ENCODE results near the gene NT5DC3. TPM values are rescaled to one million over a fixed set of nuclear protein-coding genes. Genes with fewer than 3 reads are reported as not detected.

NT5DC3 gene
- total and polyA plus RNA-seq, 9 of the 15 experiments (the other 6 are each of a cell fraction or from before 2014, with no cell fraction given), result 6.3 to 33.5 (median 24.5) TPM

DNA sequence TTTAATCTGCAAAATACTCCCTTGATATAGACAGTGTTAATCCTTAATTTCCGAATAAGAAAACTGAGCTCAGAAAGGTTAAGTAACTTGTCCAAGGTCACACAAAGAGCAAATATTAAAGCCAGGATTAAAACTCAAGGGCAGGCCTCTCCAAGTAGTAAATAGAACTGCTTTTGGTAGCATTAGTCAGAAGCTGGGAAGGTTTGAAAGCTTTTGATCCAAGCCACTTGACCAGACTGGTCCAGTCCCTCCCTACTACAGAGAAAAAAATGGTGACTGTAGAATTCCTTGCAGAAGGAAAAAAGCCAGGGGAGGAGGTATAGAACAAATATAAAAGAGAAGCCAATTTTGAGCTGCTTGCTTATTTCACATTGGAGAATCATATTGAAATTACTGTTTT, 111.5 kb downstream of the NT5DC3 start:
- in situ Hi-C loops (cut with MboI), result no loop called here
- FAIRE-seq, result no peak
- TF ChIP-seq SOX6 (IDR thresholded peaks at IDR 0.05), result no peak
- TF ChIP-seq ZNF134 (CRISPR knock-in tag; conservative IDR thresholded peaks at IDR 0.05), result no peak
- no peak for TF ChIP-seq RBM22 (IDR thresholded peaks at IDR 0.05; ENCODE audit: low read depth, low read length, poor library complexity, severe bottlenecking)
- TF ChIP-seq CEBPG (CRISPR knock-in tag; IDR thresholded peaks at IDR 0.05), result no peak
- no peak for TF ChIP-seq CEBPG (tag; conservative IDR thresholded peaks at IDR 0.05 in 1 of 2, IDR thresholded peaks at IDR 0.05 in 1 of 2)
- no peak for TF ChIP-seq C11orf30 (IDR thresholded peaks at IDR 0.05; ENCODE audit: low read depth)
- TF ChIP-seq UBTF (IDR thresholded peaks at IDR 0.05; ENCODE audit: borderline replicate concordance in 1 of 2, low read depth in 2 of 2, low read length in 2 of 2), result no peak
- no peak for TF ChIP-seq ZNF232 (CRISPR knock-in tag; IDR thresholded peaks at IDR 0.05)
- no peak for TF ChIP-seq RBFOX2 (IDR thresholded peaks at IDR 0.05; ENCODE audit: low read depth, low read length)
- no peak for TF ChIP-seq ZNF316 (IDR thresholded peaks at IDR 0.05)
- no peak for TF ChIP-seq NELFE (IDR thresholded peaks at IDR 0.05; ENCODE audit: insufficient read depth, insufficient read length)
- no peak for TF ChIP-seq ZNF217 (CRISPR knock-in tag; IDR thresholded peaks at IDR 0.05)
- no peak for TF ChIP-seq ZNF436 (CRISPR knock-in tag; IDR thresholded peaks at IDR 0.05)
- no peak for TF ChIP-seq MYBL2 (IDR thresholded peaks at IDR 0.05; ENCODE audit: low read depth)
- no peak for TF ChIP-seq MYBL2 (CRISPR knock-in tag; IDR thresholded peaks at IDR 0.05; ENCODE audit: borderline replicate concordance)
- TF ChIP-seq, protein P1, sequence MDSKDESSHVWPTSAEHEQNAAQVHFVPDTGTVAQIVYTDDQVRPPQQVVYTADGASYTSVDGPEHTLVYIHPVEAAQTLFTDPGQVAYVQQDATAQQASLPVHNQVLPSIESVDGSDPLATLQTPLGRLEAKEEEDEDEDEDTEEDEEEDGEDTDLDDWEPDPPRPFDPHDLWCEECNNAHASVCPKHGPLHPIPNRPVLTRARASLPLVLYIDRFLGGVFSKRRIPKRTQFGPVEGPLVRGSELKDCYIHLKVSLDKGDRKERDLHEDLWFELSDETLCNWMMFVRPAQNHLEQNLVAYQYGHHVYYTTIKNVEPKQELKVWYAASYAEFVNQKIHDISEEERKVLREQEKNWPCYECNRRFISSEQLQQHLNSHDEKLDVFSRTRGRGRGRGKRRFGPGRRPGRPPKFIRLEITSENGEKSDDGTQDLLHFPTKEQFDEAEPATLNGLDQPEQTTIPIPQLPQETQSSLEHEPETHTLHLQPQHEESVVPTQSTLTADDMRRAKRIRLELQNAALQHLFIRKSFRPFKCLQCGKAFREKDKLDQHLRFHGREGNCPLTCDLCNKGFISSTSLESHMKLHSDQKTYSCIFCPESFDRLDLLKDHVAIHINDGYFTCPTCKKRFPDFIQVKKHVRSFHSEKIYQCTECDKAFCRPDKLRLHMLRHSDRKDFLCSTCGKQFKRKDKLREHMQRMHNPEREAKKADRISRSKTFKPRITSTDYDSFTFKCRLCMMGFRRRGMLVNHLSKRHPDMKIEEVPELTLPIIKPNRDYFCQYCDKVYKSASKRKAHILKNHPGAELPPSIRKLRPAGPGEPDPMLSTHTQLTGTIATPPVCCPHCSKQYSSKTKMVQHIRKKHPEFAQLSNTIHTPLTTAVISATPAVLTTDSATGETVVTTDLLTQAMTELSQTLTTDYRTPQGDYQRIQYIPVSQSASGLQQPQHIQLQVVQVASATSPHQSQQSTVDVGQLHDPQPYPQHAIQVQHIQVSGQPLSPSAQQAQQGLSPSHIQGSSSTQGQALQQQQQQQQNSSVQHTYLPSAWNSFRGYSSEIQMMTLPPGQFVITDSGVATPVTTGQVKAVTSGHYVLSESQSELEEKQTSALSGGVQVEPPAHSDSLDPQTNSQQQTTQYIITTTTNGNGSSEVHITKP (IDR thresholded peaks at IDR 0.05; ENCODE audit: partially characterized antibody), result no peak
- no peak for TF ChIP-seq CREB5 (CRISPR knock-in tag; IDR thresholded peaks at IDR 0.05)
- Histone ChIP-seq H3K4me2 (ENCODE audit: insufficient read depth, low read length) (no peak overlapping the region), H3K36me3 (ENCODE audit: control insufficient read depth, insufficient read depth, low read length) (no peaks in the 10 kb centered on the region), H3K27ac (ENCODE audit: extremely low read depth, low read depth, low read length) (no peak overlapping the region), H3K27me3 (ENCODE audit: control insufficient read depth in 2 of 2, insufficient read depth in 2 of 2, low read length in 2 of 2) (peaks cover 0 to 15% of the 10 kb centered on the region in 2 experiments; a peak in 3 of 5 replicates), H3K79me2 (ENCODE audit: control insufficient read depth, insufficient read depth, low read length) (no peaks in the 10 kb centered on the region), H2AFZ (ENCODE audit: low read depth, low read length) (no peak overlapping the region), H3K4me3 (no peak overlapping the region), H3K9me1 (ENCODE audit: control insufficient read depth, insufficient read depth, low read length) (no peaks in the 10 kb centered on the region), H4K20me1 (replicated peaks; ENCODE audit: control insufficient read depth, insufficient read depth, low read length) (no peaks in the 10 kb centered on the region), H3K4me1 (replicated peaks in 1 of 2; ENCODE audit: control insufficient read depth in 2 of 2, insufficient read depth in 2 of 2, low read length in 2 of 2) (no peaks in the 10 kb centered on the region), H3K9me3 (replicated peaks; ENCODE audit: control insufficient read depth, insufficient read depth, low read depth, low read length) (no peaks in the 10 kb centered on the region), H3K9ac (ENCODE audit: insufficient read depth in 1 of 2, low read depth in 2 of 2, low read length in 2 of 2) (no peak overlapping the region)
- ChIA-PET CTCF (ENCODE audit: low intra/inter-chr PET ratio) (no interaction called here), POLR2A (no interaction called here)
- WGBS (ENCODE audit: insufficient coverage, low coverage, missing lambda C conversion rate), result 0% methylated on average over 1 of the region's 1 CpG
- no peak for DNase-seq (ENCODE audit: extremely low read depth in 1 of 4, low spot score in 3 of 4)
- ATAC-seq, result no peak
- BruUV-seq (replicated peaks), result no TSS peak
- intact Hi-C loops (cut with micrococcal nuclease), result no loop called here
